ENCODE results near the gene KRTAP10-4. TPM values are rescaled to one million over a fixed set of nuclear protein-coding genes. Genes with fewer than 3 reads are reported as not detected.

Gene KRTAP10-4
- total RNA-seq: not detected

GRCh38 chr21:44573630-44574456 is at the start of gene KRTAP10-4:
Gene KRTAP10-4 (plus strand): TSS chr21:44573729. CDS start chr21:44573759, 30 bp downstream.
- DNase-seq (ENCODE audit: low spot score): peak; percentile 4

- no peak for DNase-seq (ENCODE audit: low spot score)
These were observed 48.8 kb upstream of the KRTAP10-4 start for GRCh38 chr21:44524414-44525371.

- DNase-seq (ENCODE audit: low spot score): no peak
These were observed 48.0 kb upstream of the KRTAP10-4 start for GRCh38 chr21:44525391-44526095.

- no peak for DNase-seq (ENCODE audit: low spot score)
These were observed 47.2 kb upstream of the KRTAP10-4 start for GRCh38 chr21:44526096-44526997.

- DNase-seq (ENCODE audit: low spot score): no peak
These were observed 46.2 kb upstream of the KRTAP10-4 start for GRCh38 chr21:44527156-44527982.

GRCh38 chr21:44527983-44528633 is 45.4 kb upstream of the KRTAP10-4 start:
- DNase-seq (ENCODE audit: low spot score): no peak

- DNase-seq (ENCODE audit: low spot score): no peak
These were observed 44.9 kb upstream of the KRTAP10-4 start for GRCh38 chr21:44528634-44528995.

- no peak for DNase-seq (ENCODE audit: low spot score)
These were observed 44.5 kb upstream of the KRTAP10-4 start for GRCh38 chr21:44529011-44529421.

GRCh38 chr21:44529503-44530125 is 43.9 kb upstream of the KRTAP10-4 start:
- no peak for DNase-seq (ENCODE audit: low spot score)

- DNase-seq (ENCODE audit: low spot score): no peak
These were observed 43.2 kb upstream of the KRTAP10-4 start for GRCh38 chr21:44530221-44530902.

- DNase-seq (ENCODE audit: low spot score): no peak
These were observed 42.5 kb upstream of the KRTAP10-4 start for GRCh38 chr21:44530903-44531605.

- no peak for DNase-seq (ENCODE audit: low spot score)
These were observed 41.6 kb upstream of the KRTAP10-4 start for GRCh38 chr21:44531606-44532564.

GRCh38 chr21:44532712-44533111 is 40.8 kb upstream of the KRTAP10-4 start:
- no peak for DNase-seq (ENCODE audit: low spot score)

- no peak for DNase-seq (ENCODE audit: low spot score)
These were observed 40.2 kb upstream of the KRTAP10-4 start for GRCh38 chr21:44533121-44533890.

GRCh38 chr21:44533891-44534627 is 39.5 kb upstream of the KRTAP10-4 start:
- no peak for DNase-seq (ENCODE audit: low spot score)
